H1 (cell line): ENCODE data around the gene SLC20A1. TPM values are rescaled to one million over a fixed set of nuclear protein-coding genes. Genes with fewer than 3 reads are reported as not detected.
A peak's percentile ranks its signal among the peaks of the same experiment; 100 is the strongest.

Source experiments
- CTCF ChIA-PET: fragments of 300-600 bp; sonication (Branson Sonifier 250); formaldehyde crosslinking; loops from one replicate; lab custom pipeline; 2021; ENCODE audit not compliant: partially characterized antibody; lab: Charles Lee
- POLR2A ChIA-PET: fragments of 300-600 bp; sonication (Branson Sonifier 250); formaldehyde crosslinking; loops from one replicate; lab custom pipeline; 2021; ENCODE audit warnings: inconsistent platforms; ENCODE audit not compliant: partially characterized antibody; lab: Charles Lee
- DNase-seq, 2 experiments: peaks; one replicate each; pipeline versions ENCODE4 v3.0.0 to v3.0.0-alpha.2; 2010 to 2022; ENCODE audit warnings: low spot score in 2 of 2, low read depth in 1 of 2, mixed read lengths in 1 of 2
- FAIRE-seq: peaks from 2 replicates; lab custom pipeline; 2011; peaks lifted over from hg19 to GRCh38; lab: Jason Lieb, UNC
- H2AFZ ChIP-seq: 2 replicates; pipeline ENCODE4 v1.8.1; 2012; ENCODE audit warnings: low read length, inconsistent platforms
- H2AK5ac ChIP-seq: 2 replicates; pipeline ENCODE4 v1.6.1; 2013; ENCODE audit warnings: low read depth, low read length
- H2BK120ac ChIP-seq: replicated peaks from 2 replicates; pipeline ENCODE3; 2013; ENCODE audit warnings: low read depth, low read length, inconsistent platforms
- H2BK12ac ChIP-seq: 2 replicates; pipeline ENCODE4 v1.6.1; 2013; ENCODE audit warnings: low read depth, low read length
- H2BK15ac ChIP-seq: 2 replicates; pipeline ENCODE4 v1.6.1; 2013; ENCODE audit warnings: low read length
- H2BK20ac ChIP-seq: 2 replicates; pipeline ENCODE4 v1.6.1; 2013; ENCODE audit warnings: low read length
- H2BK5ac ChIP-seq: 2 replicates; pipeline ENCODE4 v1.6.1; 2013; ENCODE audit warnings: low read depth, low read length
- H3K14ac ChIP-seq: 2 replicates; pipeline ENCODE4 v1.6.1; 2013; ENCODE audit warnings: inconsistent platforms; ENCODE audit not compliant: insufficient read length
- H3K18ac ChIP-seq: 2 replicates; pipeline ENCODE4 v1.6.1; 2013; ENCODE audit warnings: low read length; ENCODE audit errors: extremely low read depth
- H3K23ac ChIP-seq: 2 replicates; pipeline ENCODE4 v1.6.1; 2013; ENCODE audit warnings: inconsistent platforms; ENCODE audit not compliant: insufficient read length
- H3K23me2 ChIP-seq: 2 replicates; pipeline ENCODE4 v1.6.1; 2013; ENCODE audit warnings: low read depth, low read length
- H3K27ac ChIP-seq: 2 replicates; pipeline ENCODE4 v1.6.1; 2011; ENCODE audit warnings: low read depth, low read length, inconsistent platforms
- H3K27me3 ChIP-seq, 4 experiments: replicated peaks in 1 of 4; 1 replicate in 1 of 4; 2 replicates in 3 of 4; pipeline versions ENCODE4 v1.6.1 to v1.8.1; 2011 to 2013; ENCODE audit warnings: low read length in 3 of 4, mild to moderate bottlenecking in 3 of 4, inconsistent platforms in 2 of 4, mixed read lengths in 2 of 4, moderate library complexity in 1 of 4; ENCODE audit not compliant: control insufficient read depth in 3 of 4, insufficient read depth in 3 of 4; ENCODE audit errors: extremely low read depth in 1 of 4
- H3K36me3 ChIP-seq, 4 experiments: 2 replicates each; pipeline versions ENCODE4 v1.6.1 to v1.8.1; 2011 to 2013; ENCODE audit warnings: mild to moderate bottlenecking in 4 of 4, low read length in 3 of 4, moderate library complexity in 2 of 4, control low read depth in 1 of 4, inconsistent platforms in 1 of 4; ENCODE audit not compliant: insufficient read depth in 4 of 4, control insufficient read depth in 2 of 4
- H3K4ac ChIP-seq: replicated peaks from 2 replicates; pipeline ENCODE3; 2013; ENCODE audit warnings: low read length, low read depth, mixed read lengths, inconsistent platforms; ENCODE audit not compliant: insufficient read length
- H3K4me1 ChIP-seq, 4 experiments: replicated peaks in 1 of 4; 1 replicate in 1 of 4; 2 replicates in 3 of 4; pipeline versions ENCODE4 v1.6.1 to v1.8.1; 2011 to 2013; ENCODE audit warnings: low read length in 3 of 4, inconsistent platforms in 2 of 4, mixed read lengths in 1 of 4; ENCODE audit not compliant: insufficient read depth in 4 of 4, control insufficient read depth in 3 of 4
- H3K4me2 ChIP-seq, 2 experiments: 2 replicates each; pipeline versions ENCODE4 v1.6.1 to v1.8.1; 2011 to 2013; ENCODE audit warnings: low read depth in 2 of 2, low read length in 2 of 2, control low read depth in 1 of 2, inconsistent platforms in 1 of 2, mild to moderate bottlenecking in 1 of 2; ENCODE audit not compliant: insufficient read depth in 1 of 2
- H3K4me3 ChIP-seq, 4 experiments: fragments of 200-600, 300-600 bp in 1 of 4; sonication (generic), shearing (Covaris generic), sonication (Bioruptor Twin) in 1 of 4; 2 replicates each; pipeline versions ENCODE4 v1.5.1 to v1.8.1; 2011 to 2016; ENCODE audit warnings: low read length in 4 of 4, low read depth in 3 of 4, control low read depth in 2 of 4, inconsistent platforms in 2 of 4, mild to moderate bottlenecking in 2 of 4, mixed read lengths in 1 of 4, moderate library complexity in 1 of 4; ENCODE audit not compliant: insufficient read depth in 2 of 4; ENCODE audit errors: extremely low read depth in 1 of 4
- H3K56ac ChIP-seq: replicated peaks from 2 replicates; pipeline ENCODE3; 2013; ENCODE audit warnings: low read depth, mild to moderate bottlenecking, mixed read lengths, low read length, inconsistent platforms; ENCODE audit not compliant: insufficient read length
- H3K79me1 ChIP-seq: 2 replicates; pipeline ENCODE4 v1.6.1; 2013; ENCODE audit warnings: low read depth, low read length, control low read depth
- H3K79me2 ChIP-seq, 2 experiments: 2 replicates each; pipeline versions ENCODE4 v1.6.1 to v1.8.1; 2012 to 2013; ENCODE audit warnings: low read length in 2 of 2, mild to moderate bottlenecking in 2 of 2, inconsistent platforms in 1 of 2; ENCODE audit not compliant: insufficient read depth in 2 of 2, control insufficient read depth in 1 of 2
- H3K9ac ChIP-seq, 4 experiments: replicated peaks in 1 of 4; 1 replicate in 1 of 4; 2 replicates in 3 of 4; pipeline versions ENCODE4 v1.6.1 to v1.8.1; 2011 to 2013; ENCODE audit warnings: low read depth in 3 of 4, low read length in 3 of 4, control low read depth in 2 of 4, mild to moderate bottlenecking in 2 of 4, moderate library complexity in 2 of 4, inconsistent platforms in 1 of 4; ENCODE audit errors: extremely low read depth in 1 of 4
- H3K9me3 ChIP-seq, 2 experiments: 2 replicates each; pipeline versions ENCODE4 v1.6.1 to v1.8.1; 2012 to 2013; ENCODE audit warnings: mild to moderate bottlenecking in 2 of 2, moderate library complexity in 2 of 2, control low read depth in 1 of 2, inconsistent platforms in 1 of 2, low read depth in 1 of 2, low read length in 1 of 2, mixed read lengths in 1 of 2; ENCODE audit not compliant: insufficient read depth in 2 of 2
- H4K20me1 ChIP-seq, 2 experiments: replicated peaks in 1 of 2; 2 replicates each; pipeline versions ENCODE3 to v1.8.1; 2011 to 2013; ENCODE audit warnings: inconsistent platforms in 2 of 2, low read length in 2 of 2, mild to moderate bottlenecking in 1 of 2; ENCODE audit not compliant: insufficient read depth in 2 of 2, control insufficient read depth in 1 of 2
- H4K5ac ChIP-seq: 2 replicates; pipeline ENCODE4 v1.6.1; 2013; ENCODE audit warnings: low read length, low read depth, mixed read lengths, inconsistent platforms; ENCODE audit not compliant: insufficient read length
- H4K8ac ChIP-seq: 2 replicates; pipeline ENCODE4 v1.8.0; 2013; ENCODE audit warnings: mild to moderate bottlenecking, moderate library complexity, low read length, inconsistent platforms; ENCODE audit not compliant: insufficient read depth; ENCODE audit errors: extremely low read depth
- H4K91ac ChIP-seq: replicated peaks from 2 replicates; pipeline ENCODE3; 2013; ENCODE audit warnings: low read length, mixed read lengths, inconsistent platforms; ENCODE audit not compliant: insufficient read length
- ASH2L ChIP-seq: fragments of 200-600, 300-600 bp; sonication (generic); IDR thresholded peaks from one replicate; pipeline ENCODE4 v1.7.1; 2017; ENCODE audit warnings: low read length
- CHD1 ChIP-seq: IDR thresholded peaks from 2 replicates; pipeline ENCODE4 v1.6.1; 2012; ENCODE audit warnings: low read depth, low read length, improper control_type of control experiment
- POLR2A ChIP-seq, 2 experiments: IDR thresholded peaks; 1 replicate in 1 of 2; 2 replicates in 1 of 2; pipeline ENCODE4 v1.6.1; 2011; ENCODE audit warnings: low read depth in 2 of 2, low read length in 2 of 2, mild to moderate bottlenecking in 2 of 2; ENCODE audit errors: control extremely low read depth in 1 of 2
- RBBP5 ChIP-seq: IDR thresholded peaks from 2 replicates; pipeline ENCODE4 v1.7.1; 2012; ENCODE audit warnings: low read depth, mild to moderate bottlenecking, inconsistent platforms, low read length, moderate library complexity, borderline replicate concordance
- SP1 ChIP-seq: IDR thresholded peaks from 2 replicates; pipeline ENCODE4 v1.6.1; 2011; ENCODE audit warnings: low read depth, low read length
- SRF ChIP-seq: IDR thresholded peaks from 2 replicates; pipeline ENCODE4 v1.6.1; 2011; ENCODE audit warnings: mild to moderate bottlenecking, low read depth, low read length, moderate library complexity
- TAF1 ChIP-seq: IDR thresholded peaks from 2 replicates; pipeline ENCODE4 v1.6.1; 2011; ENCODE audit warnings: mild to moderate bottlenecking, low read depth, low read length
- WGBS, 2 experiments: shearing (Covaris generic) in 1 of 2; methylation state at CpG; one replicate each; pipeline versions ENCODE4 v1.1.6 to v1.1.7; 2013 to 2015; ENCODE audit warnings: low lambda C conversion rate in 2 of 2, mixed read lengths in 2 of 2, inconsistent platforms in 1 of 2, low coverage in 1 of 2, missing lambda C conversion rate in 1 of 2; ENCODE audit not compliant: insufficient replicate concordance in 2 of 2, insufficient coverage in 1 of 2, insufficient read length in 1 of 2; ENCODE audit errors: extremely low coverage in 1 of 2, missing lambda C conversion rate in 1 of 2; 5-methylcytosine and 5-hydroxymethylcytosine counted together
- polyA plus RNA-seq, 7 experiments: library from polyadenylated mRNA; depleted of rRNA in 3 of 7; stranded (reverse) in 5 of 7; unstranded in 2 of 7; fragments of >200 nt in 5 of 7; fragments of 200-250 nt in 2 of 7; gene quantifications; 1 replicate in 5 of 7; 2 replicates in 1 of 7; 4 replicates in 1 of 7; pipeline versions ENCODE4 v1.2.1 to v1.2.3, GENCODE V29; 2011 to 2013; ENCODE audit warnings: missing spikeins in 2 of 7, mixed read lengths in 2 of 7
- total RNA-seq: library from RNA; stranded (reverse); fragmentation: NEBNext Ultra II Directional; extraction: Animal tissue kit (Norgen Biotek cat#: 25700); gene quantifications from 2 replicates; pipeline ENCODE4 v1.2.1, GENCODE V29; 2021
- TF ChIP-seq, protein P1 (sequence below): IDR thresholded peaks from 2 replicates; pipeline ENCODE4 v1.6.1; 2012; ENCODE audit warnings: inconsistent platforms
- TF ChIP-seq, protein P2 (sequence below): IDR thresholded peaks from 2 replicates; pipeline ENCODE4 v1.6.1; 2012; ENCODE audit warnings: inconsistent platforms
- TF ChIP-seq, protein P3 (sequence below): IDR thresholded peaks from 2 replicates; pipeline ENCODE4 v1.6.1; 2011; ENCODE audit warnings: low read length, improper control_type of control experiment

SLC20A1 gene
- total and polyA plus RNA-seq, 2 of the 8 experiments (the other 6 are each of a cell fraction or from before 2014, with no cell fraction given): 42.6 to 105 TPM

DNA sequence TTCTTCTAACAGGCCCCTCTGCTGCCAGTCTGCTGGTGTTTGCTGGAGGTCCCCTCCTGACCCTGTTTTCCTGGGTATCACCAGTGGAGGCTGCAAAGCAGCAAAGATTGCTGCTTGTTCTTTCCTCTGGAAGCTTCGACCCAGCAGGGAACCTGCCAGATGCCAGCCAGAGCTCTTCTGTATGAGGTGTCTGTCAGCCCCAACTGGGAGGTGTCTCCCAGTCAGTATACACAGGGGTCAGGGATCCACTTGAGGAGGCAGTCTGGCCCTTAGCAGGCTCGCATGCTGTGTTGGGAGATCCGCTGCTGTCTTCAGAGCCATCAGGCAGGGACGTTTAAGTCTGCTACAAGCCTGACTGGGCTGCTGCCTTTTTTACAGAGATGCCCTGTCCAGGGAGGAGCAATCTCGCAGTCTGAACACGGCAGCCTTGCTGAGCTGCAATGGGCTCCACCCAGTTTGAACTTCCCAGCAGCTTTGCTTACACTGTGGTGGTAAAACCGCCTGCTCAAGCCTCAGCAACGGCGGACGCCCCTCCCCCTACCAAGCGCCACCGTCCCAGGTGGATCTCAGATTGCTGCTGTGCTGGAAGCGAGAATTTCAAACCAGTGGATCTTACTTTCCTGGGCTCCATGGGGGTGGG lies 31.4 kb upstream of the SLC20A1 start:
- Histone ChIP-seq H3K27me3 (no peaks in the 10 kb centered on the region), H4K8ac (peak overlapping the region; percentile 62), H3K36me3 (no peaks in the 10 kb centered on the region), H3K9ac (no peak overlapping the region), H3K14ac (no peak overlapping the region), H4K91ac (no peak overlapping the region), H2BK120ac (no peak overlapping the region), H3K4me3 (peak overlapping the region in 3 of 4 experiments; percentile 0 to 6 (median 2); a peak in 1 of 8 replicates), H2BK20ac (no peak overlapping the region), H3K4ac (no peak overlapping the region), H2BK15ac (no peak overlapping the region; the same call in 1 of the 2 replicates), H3K79me2 (no peaks in the 10 kb centered on the region), H3K18ac (peak overlapping the region; percentile 60; the same call in 1 of the 2 replicates), H2BK12ac (0 out of 2 replicates have a peak overlapping the region, but pooled peaks have one; percentile 87), H3K27ac (no peak overlapping the region), H3K23me2 (no peaks in the 10 kb centered on the region), H2BK5ac (peak overlapping the region; percentile 18; the same call in 1 of the 2 replicates), H3K79me1 (no peaks in the 10 kb centered on the region), H3K9me3 (no peaks in the 10 kb centered on the region), H2AK5ac (no peak overlapping the region), H3K56ac (no peak overlapping the region), H3K4me2 (peak overlapping the region; percentile 41 to 61; a peak in 3 of 4 replicates), H3K4me1 (peaks cover 2 to 10% (median 3%) of the 10 kb centered on the region in 4 experiments), H2AFZ (peak overlapping the region; percentile 99), H4K5ac (peak overlapping the region; percentile 54), H4K20me1 (no peaks in the 10 kb centered on the region), H3K23ac (no peak overlapping the region)
- DNase-seq: peak in 1 of 2 experiments; percentile 67
- ChIA-PET CTCF (interaction anchor here (0.8 to 1.1 kb wide), 7 partner anchors 10 to 327 kb away, joined by 3 read pairs; partner anchors contain the start of gene SLC20A1), POLR2A (interaction anchor here (0.6 to 1.8 kb wide), 8 partner anchors 8 to 95 kb away, joined by 3 to 8 read pairs (median 4); partner anchors contain the start of gene SLC20A1)
- WGBS, 2 experiments: 47% methylated on average over 13 of the region's 13 CpGs; no CpG with 5 or more reads in 1 of the 2 experiments
- FAIRE-seq: no peak
- TF ChIP-seq, protein P1, sequence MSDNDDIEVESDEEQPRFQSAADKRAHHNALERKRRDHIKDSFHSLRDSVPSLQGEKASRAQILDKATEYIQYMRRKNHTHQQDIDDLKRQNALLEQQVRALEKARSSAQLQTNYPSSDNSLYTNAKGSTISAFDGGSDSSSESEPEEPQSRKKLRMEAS: peak; percentile 61
- no peak for TF ChIP-seq CHD1
- TF ChIP-seq RBBP5: peak; percentile 93; the same call in 1 of the 2 replicates
- TF ChIP-seq TAF1: 0 out of 2 replicates have a peak, but pooled peaks have one; percentile 20
- no peak for TF ChIP-seq SRF
- 0 out of 3 replicates have a peak, but pooled peaks of 1 of the 2 experiments have one; percentile 34 for TF ChIP-seq POLR2A (IDR thresholded peaks at IDR 0.05; ENCODE audit: control extremely low read depth in 1 of 2, low read depth in 2 of 2, low read length in 2 of 2)
- TF ChIP-seq, protein P2, sequence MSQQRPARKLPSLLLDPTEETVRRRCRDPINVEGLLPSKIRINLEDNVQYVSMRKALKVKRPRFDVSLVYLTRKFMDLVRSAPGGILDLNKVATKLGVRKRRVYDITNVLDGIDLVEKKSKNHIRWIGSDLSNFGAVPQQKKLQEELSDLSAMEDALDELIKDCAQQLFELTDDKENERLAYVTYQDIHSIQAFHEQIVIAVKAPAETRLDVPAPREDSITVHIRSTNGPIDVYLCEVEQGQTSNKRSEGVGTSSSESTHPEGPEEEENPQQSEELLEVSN: peak; percentile 30; the same call in 1 of the 2 replicates
- TF ChIP-seq, protein P3, sequence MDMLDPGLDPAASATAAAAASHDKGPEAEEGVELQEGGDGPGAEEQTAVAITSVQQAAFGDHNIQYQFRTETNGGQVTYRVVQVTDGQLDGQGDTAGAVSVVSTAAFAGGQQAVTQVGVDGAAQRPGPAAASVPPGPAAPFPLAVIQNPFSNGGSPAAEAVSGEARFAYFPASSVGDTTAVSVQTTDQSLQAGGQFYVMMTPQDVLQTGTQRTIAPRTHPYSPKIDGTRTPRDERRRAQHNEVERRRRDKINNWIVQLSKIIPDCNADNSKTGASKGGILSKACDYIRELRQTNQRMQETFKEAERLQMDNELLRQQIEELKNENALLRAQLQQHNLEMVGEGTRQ: no peak
- TF ChIP-seq ASH2L: peak; percentile 81
- peak; percentile 45; the same call in 1 of the 2 replicates for TF ChIP-seq SP1
